DLD1 (cell line): Measurements from ENCODE around the gene PIGV.
"Not testable (repeated sequence)": the region's sequence is repeated elsewhere in the genome, so short reads cannot be mapped to it uniquely, and the experiment has no call there.

ENCODE experiments used
- in situ Hi-C: cut with HindIII; loops from 2 replicates; pipeline ENCODE4 v1.10.0; 2017; ENCODE audit warnings: low sequenced_read_pairs

Gene PIGV

GRCh38 chr1:26831059-26831458 is 43.3 kb downstream of the PIGV start:
- in situ Hi-C loops = loop anchor here (5.0 kb wide), 1 partner anchor 51 kb away; no protein-coding TSS in a partner anchor

- in situ Hi-C loops = loop anchor here (5.0 kb wide), 1 partner anchor 51 kb away; no protein-coding TSS in a partner anchor
Measured at GRCh38 chr1:26831546-26832248, 43.9 kb downstream of the PIGV start.

- in situ Hi-C loops = loop anchor here (5.0 kb wide), 1 partner anchor 50 kb away; no protein-coding TSS in a partner anchor
Measured at GRCh38 chr1:26832249-26832960, 44.7 kb downstream of the PIGV start.

GRCh38 chr1:26833432-26834405 is 46.0 kb downstream of the PIGV start:
- in situ Hi-C loops = loop anchor here (5.0 kb wide), 1 partner anchor 49 kb away; no protein-coding TSS in a partner anchor

- in situ Hi-C loops = not testable (repeated sequence)
Measured at GRCh38 chr1:26837665-26838064, 49.9 kb downstream of the PIGV start.

GRCh38 chr1:26838474-26839338 is 51.0 kb downstream of the PIGV start:
- in situ Hi-C loops = no loop called here

- in situ Hi-C loops = no loop called here
Measured at GRCh38 chr1:26839339-26839722, 51.6 kb downstream of the PIGV start.

GRCh38 chr1:26839779-26840178 is 52.0 kb downstream of the PIGV start:
- in situ Hi-C loops = no loop called here

- in situ Hi-C loops = no loop called here
Measured at GRCh38 chr1:26844424-26845196, 56.9 kb downstream of the PIGV start.

- in situ Hi-C loops = not testable (repeated sequence)
Measured at GRCh38 chr1:26847826-26848225, 60.1 kb downstream of the PIGV start.
